HL-60 (cell line): ENCODE results near the gene PLA2G6.
A peak's percentile ranks its signal among the peaks of the same experiment; 100 is the strongest.

ENCODE experiments used
- DNase-seq, 2 experiments: peaks; one replicate each; pipeline ENCODE4 v3.0.0-alpha.2; 2010 to 2020; ENCODE audit warnings: low read depth in 1 of 2, low spot score in 1 of 2
- H3K27ac ChIP-seq: fragments of 250-450 bp; sonication (Bioruptor Pico); replicated peaks from 2 replicates; pipeline ENCODE4 v1.5.1; 2020; ENCODE audit warnings: mild to moderate bottlenecking, moderate library complexity
- H3K27me3 ChIP-seq: fragments of 250-450 bp; sonication (Bioruptor Pico); 2 replicates; pipeline ENCODE4 v1.5.1; 2021; ENCODE audit warnings: mild to moderate bottlenecking, moderate library complexity; ENCODE audit not compliant: insufficient read depth, poor library complexity, severe bottlenecking
- H3K4me3 ChIP-seq: replicated peaks from 2 replicates; pipeline ENCODE4 v1.5.1; 2011; ENCODE audit warnings: mild to moderate bottlenecking, control low read depth, low read length; ENCODE audit not compliant: insufficient read depth
- CTCF ChIP-seq: IDR thresholded peaks from one replicate; pipeline ENCODE4 v1.5.1; 2011; ENCODE audit warnings: low read length, control low read depth, inconsistent platforms; ENCODE audit not compliant: insufficient read depth
- GABPA ChIP-seq: IDR thresholded peaks from 2 replicates; pipeline ENCODE4 v1.6.1; 2012; ENCODE audit warnings: low read depth
- POLR2AphosphoS5 ChIP-seq: IDR thresholded peaks from 2 replicates; pipeline ENCODE4 v1.6.1; 2012; ENCODE audit warnings: low read depth
- REST ChIP-seq: IDR thresholded peaks from 2 replicates; pipeline ENCODE4 v1.6.1; 2012; ENCODE audit warnings: low read depth; ENCODE audit not compliant: insufficient replicate concordance
- SPI1 ChIP-seq: IDR thresholded peaks from 2 replicates; pipeline ENCODE4 v1.6.1; 2012; ENCODE audit warnings: low read depth, mild to moderate bottlenecking, borderline replicate concordance

Gene PLA2G6

GRCh38 chr22:38173641-38173906 lies 8.1 kb downstream of the PLA2G6 start:
- no peak for DNase-seq
- TF ChIP-seq GABPA (no peak), REST (no peak), SPI1 (no peak), CTCF (no peak), POLR2AphosphoS5 (no peak)
- no peak overlapping the region for H3K27ac ChIP-seq
- H3K4me3 ChIP-seq = no peak overlapping the region
- no peaks in the 10 kb centered on the region for H3K27me3 ChIP-seq

GRCh38 chr22:38172832-38173640 lies 8.6 kb downstream of the PLA2G6 start:
- Histone ChIP-seq H3K4me3 (no peak overlapping the region), H3K27ac (0 out of 2 replicates have a peak overlapping the region, but pooled peaks have one; percentile 19), H3K27me3 (no peaks in the 10 kb centered on the region)
- TF ChIP-seq CTCF (no peak), SPI1 (no peak), REST (no peak), POLR2AphosphoS5 (no peak), GABPA (no peak)
- peak in 1 of 2 experiments; percentile 35 for DNase-seq

GRCh38 chr22:38171927-38172831 lies 9.5 kb downstream of the PLA2G6 start:
- no peak for DNase-seq
- Histone ChIP-seq H3K27ac (0 out of 2 replicates have a peak overlapping the region, but pooled peaks have one; percentile 19), H3K4me3 (no peak overlapping the region), H3K27me3 (no peaks in the 10 kb centered on the region)
- no peak for TF ChIP-seq POLR2AphosphoS5
- no peak for TF ChIP-seq CTCF
- no peak for TF ChIP-seq GABPA
- no peak for TF ChIP-seq SPI1
- no peak for TF ChIP-seq REST
